GM12878 (cell line): ENCODE results near the gene C2CD4D. TPM values are rescaled to one million over a fixed set of nuclear protein-coding genes. Genes with fewer than 3 reads are reported as not detected.

Experiments
- ATAC-seq: fragments of 200-7000 bp; cut with Tn5 transposase; 3 replicates; pipeline ENCODE4 v1.9.1; 2020; ENCODE audit warnings: mild to moderate bottlenecking, moderate library complexity
- BruUV-seq: library from RNA; stranded (reverse); fragments of 400-500 nt; replicated peaks from 2 replicates; lab custom pipeline; 2021; lab: Mats Ljungman, UMichigan
- CTCF ChIA-PET: fragments of 300-600 bp; sonication (Branson Sonifier 250); formaldehyde crosslinking; extraction: SDS; loops from one replicate; lab custom pipeline; 2021; ENCODE audit warnings: inconsistent platforms; lab: Yijun Ruan, JAX
- POLR2A ChIA-PET: fragments of 350-600 bp; formaldehyde crosslinking; extraction: SDS; loops from one replicate; lab custom pipeline; 2021; ENCODE audit warnings: inconsistent platforms; lab: Charles Lee
- RAD21 ChIA-PET: fragments of 300-600 bp; sonication (Branson Sonifier 250); formaldehyde crosslinking; loops from one replicate; lab custom pipeline; 2023; ENCODE audit warnings: antibody characterized with exemption; ENCODE audit not compliant: unreplicated experiment; lab: Charles Lee
- SMC1A ChIA-PET: fragments of 300-600 bp; sonication (Branson Sonifier 250); formaldehyde crosslinking; loops from one replicate; lab custom pipeline; 2023; ENCODE audit not compliant: unreplicated experiment, uncharacterized antibody; lab: Charles Lee
- DNase-seq: peaks from one replicate; pipeline ENCODE4 v3.0.0-alpha.2; 2011; ENCODE audit warnings: low read depth, low spot score
- FAIRE-seq: peaks from 3 replicates; lab custom pipeline; 2011; peaks lifted over from hg19 to GRCh38; lab: Jason Lieb, UNC
- H2AFZ ChIP-seq: 2 replicates; pipeline ENCODE4 v1.6.0; 2011; ENCODE audit warnings: low read depth, low read length, control low read depth; ENCODE audit not compliant: control insufficient read depth
- H3K27ac ChIP-seq: 2 replicates; pipeline ENCODE4 v1.5.1; 2011; ENCODE audit warnings: control low read depth; ENCODE audit not compliant: control insufficient read depth, insufficient read depth
- H3K27me3 ChIP-seq, 2 experiments: replicated peaks in 1 of 2; 2 replicates each; pipeline versions ENCODE4 v1.6.0 to v1.6.1; 2011; ENCODE audit warnings: low read length in 1 of 2; ENCODE audit not compliant: control insufficient read depth in 2 of 2, insufficient read depth in 2 of 2
- H3K36me3 ChIP-seq, 2 experiments: 2 replicates each; pipeline ENCODE4 v1.5.1; 2011; ENCODE audit warnings: low read length in 1 of 2; ENCODE audit not compliant: control insufficient read depth in 2 of 2, insufficient read depth in 2 of 2
- H3K4me1 ChIP-seq: 2 replicates; pipeline ENCODE4 v1.6.1; 2011; ENCODE audit warnings: mild to moderate bottlenecking, low read length, moderate library complexity, mixed read lengths; ENCODE audit not compliant: control insufficient read depth, insufficient read depth
- H3K4me2 ChIP-seq: 2 replicates; pipeline ENCODE4 v1.6.0; 2011; ENCODE audit warnings: control low read depth; ENCODE audit not compliant: control insufficient read depth, insufficient read depth
- H3K4me3 ChIP-seq: fragments of 200-600 bp; sonication (generic); 2 replicates; pipeline ENCODE4 v1.5.1; 2016
- H3K79me2 ChIP-seq: 2 replicates; pipeline ENCODE4 v1.6.0; 2011; ENCODE audit warnings: low read length; ENCODE audit not compliant: control insufficient read depth, insufficient read depth
- H3K9ac ChIP-seq: 2 replicates; pipeline ENCODE4 v1.8.0; 2011; ENCODE audit warnings: low read length, control low read depth, mixed read lengths; ENCODE audit not compliant: control insufficient read depth, insufficient read depth
- H3K9me3 ChIP-seq: replicated peaks from 3 replicates; pipeline ENCODE4 v1.5.1; 2011; ENCODE audit warnings: mild to moderate bottlenecking, low read length; ENCODE audit not compliant: control insufficient read depth, insufficient read depth
- H4K20me1 ChIP-seq: 2 replicates; pipeline ENCODE4 v1.6.0; 2011; ENCODE audit not compliant: control insufficient read depth, insufficient read depth
- BHLHE40 ChIP-seq, 2 experiments: fragments of 450-650 bp in 1 of 2; IDR thresholded peaks; 2 replicates each; pipeline ENCODE4 v1.6.1; 2011 to 2017; ENCODE audit warnings: low read depth in 2 of 2, borderline replicate concordance in 1 of 2, improper control_type of control experiment in 1 of 2, low read length in 1 of 2, mild to moderate bottlenecking in 1 of 2
- ETV6 ChIP-seq, 2 experiments: fragments of 450-650 bp in 1 of 2; IDR thresholded peaks in 1 of 2; conservative IDR thresholded peaks in 1 of 2; 2 replicates each; pipeline ENCODE4 v1.6.1; 2014; ENCODE audit warnings: antibody characterized with exemption in 1 of 2, borderline replicate concordance in 1 of 2, low read depth in 1 of 2, mild to moderate bottlenecking in 1 of 2, moderate library complexity in 1 of 2
- HDAC2 ChIP-seq: fragments of 200-600 bp; sonication (generic); IDR thresholded peaks from 2 replicates; pipeline ENCODE4 v1.6.1; 2017
- MEF2B ChIP-seq: fragments of 450-650 bp; IDR thresholded peaks from 2 replicates; pipeline ENCODE4 v1.6.1; 2018; ENCODE audit warnings: mild to moderate bottlenecking, moderate library complexity; ENCODE audit not compliant: partially characterized antibody, poor library complexity, severe bottlenecking
- MYC ChIP-seq: IDR thresholded peaks from 2 replicates; pipeline ENCODE4 v1.6.1; 2011; ENCODE audit warnings: mild to moderate bottlenecking, low read length, moderate library complexity, inconsistent platforms; ENCODE audit not compliant: insufficient read depth, insufficient replicate concordance, insufficient read length, severe bottlenecking
- PRDM15 ChIP-seq: fragments of 450-650 bp; formaldehyde crosslinking; IDR thresholded peaks from 2 replicates; pipeline ENCODE4 v1.4.0; 2020; ENCODE audit warnings: mild to moderate bottlenecking, moderate library complexity
- YY1 ChIP-seq: IDR thresholded peaks from 2 replicates; pipeline ENCODE4 v1.6.1; 2011; ENCODE audit warnings: low read depth, mild to moderate bottlenecking, low read length
- WGBS: methylation state at CpG from one replicate; pipeline ENCODE4 v1.1.6; 2016; ENCODE audit warnings: low lambda C conversion rate; ENCODE audit not compliant: insufficient replicate concordance, insufficient coverage; ENCODE audit errors: missing lambda C conversion rate; 5-methylcytosine and 5-hydroxymethylcytosine counted together
- in situ Hi-C: fragments of 300-500 bp; cut with MboI; formaldehyde crosslinking; loops from 9 replicates; pipeline ENCODE4 v1.14.3; 2018; ENCODE audit warnings: mixed read lengths
- intact Hi-C: fragments of 100-400 bp; cut with micrococcal nuclease; formaldehyde crosslinking; loops from one replicate; pipeline ENCODE4 v1.14.2; 2022; ENCODE audit not compliant: unreplicated experiment
- polyA plus RNA-seq, 11 experiments: library from polyadenylated mRNA; depleted of rRNA in 4 of 11; unstranded in 6 of 11; stranded (reverse) in 5 of 11; fragments of >200 nt; fragmentation: Nextera tagmentation in 4 of 11; fragmentation: Illumina TruSeq in 1 of 11; extraction: Ambion mirVana in 4 of 11; extraction: Trizol in 1 of 11; gene quantifications; 1 replicate in 1 of 11; 2 replicates in 10 of 11; pipeline versions ENCODE4 v1.2.1 to v1.2.3, GENCODE V29; 2011 to 2016; ENCODE audit warnings: inconsistent platforms in 2 of 11, missing spikeins in 2 of 11, low read depth in 1 of 11
- total RNA-seq, 4 experiments: library from RNA; depleted of rRNA in 3 of 4; stranded (reverse); fragments of >200 nt in 3 of 4; fragmentation: Illumina TruSeq in 1 of 4; extraction: Trizol in 1 of 4; gene quantifications; 2 replicates each; pipeline versions ENCODE4 v1.2.1 to v1.2.3, GENCODE V29; 2013 to 2021
- TF ChIP-seq, protein P1 (sequence below), 3 experiments: IDR thresholded peaks in 2 of 3; conservative IDR thresholded peaks in 1 of 3; 2 replicates each; pipeline ENCODE4 v1.5.1; 2011; ENCODE audit warnings: low read depth in 3 of 3, low read length in 3 of 3, mild to moderate bottlenecking in 3 of 3, control low read depth in 2 of 3, moderate library complexity in 2 of 3, inconsistent platforms in 1 of 3, mixed read lengths in 1 of 3; ENCODE audit not compliant: control insufficient read depth in 2 of 3, insufficient read depth in 1 of 3; ENCODE audit errors: extremely low read depth in 1 of 3
- TF ChIP-seq, protein P2 (sequence below): fragments of 450-650 bp; IDR thresholded peaks from 2 replicates; pipeline ENCODE4 v1.6.1; 2016; ENCODE audit warnings: mild to moderate bottlenecking

C2CD4D gene
- total and polyA plus RNA-seq, 10 of the 15 experiments (the other 5 are each of a cell fraction or from before 2014, with no cell fraction given), result 0.03 to 0.67 (median 0.13) TPM; not detected in 4

DNA sequence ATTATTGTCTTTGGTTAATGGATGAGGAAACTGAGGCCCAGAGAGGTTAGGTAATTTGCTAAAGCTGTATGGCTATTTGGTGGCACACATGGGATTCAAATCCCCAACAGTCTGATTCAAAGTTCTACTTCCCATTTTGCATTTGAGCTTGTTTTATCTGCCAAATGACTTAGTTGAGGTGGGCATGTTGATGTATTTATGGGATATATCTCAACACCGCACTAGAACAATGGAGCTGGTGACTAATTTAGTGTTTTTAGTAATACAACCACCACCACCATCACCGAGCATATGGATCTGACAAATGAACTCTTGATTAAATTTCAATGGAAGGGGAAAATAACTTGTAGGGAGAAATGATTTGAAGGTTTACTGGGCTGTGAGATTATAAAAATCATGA is 42.8 kb upstream of the C2CD4D start:
- SMC1A ChIA-PET, result interaction anchor here (1.1 to 2.1 kb wide), 3 partner anchors 43 to 438 kb away, joined by 3 to 8 read pairs (median 4); partner anchors contain the start of gene C2CD4D
- BruUV-seq, result no TSS peak
- ATAC-seq, result no peak

GRCh38 chr1:151881479-151881878 is 41.9 kb upstream of the C2CD4D start:
- in situ Hi-C loops (no loop called here), intact Hi-C loops (no loop called here)
- no TSS peak for BruUV-seq
- WGBS, result 50% methylated on average over 2 of the region's 2 CpGs
- H2AFZ ChIP-seq, result no peak overlapping the region
- ChIA-PET POLR2A (no interaction called here), SMC1A (interaction anchor here (0.7 to 2.1 kb wide), 7 partner anchors 15 to 437 kb away, joined by 3 to 8 read pairs (median 3); partner anchors contain the start of genes C2CD4D and RIIAD1), RAD21 (interaction anchor here (0.7 to 2.0 kb wide), 8 partner anchors 35 to 437 kb away, joined by 3 to 9 read pairs (median 4); partner anchors contain the start of genes C2CD4D, MRPL9 and TUFT1), CTCF (interaction anchor here (0.7 to 2.7 kb wide), 13 partner anchors 9 to 288 kb away, joined by 3 to 10 read pairs (median 4); no protein-coding TSS in a partner anchor)
- no peaks in the 10 kb centered on the region for H3K4me1 ChIP-seq
- no peak overlapping the region for H3K4me3 ChIP-seq
- no peaks in the 10 kb centered on the region for H4K20me1 ChIP-seq
- no peaks in the 10 kb centered on the region for H3K9me3 ChIP-seq
- no peak for DNase-seq
- no peak overlapping the region for H3K9ac ChIP-seq
- no peak overlapping the region for H3K27ac ChIP-seq
- no peak for FAIRE-seq
- no peak for ATAC-seq
- no peak overlapping the region for H3K4me2 ChIP-seq
- no peaks in the 10 kb centered on the region for H3K36me3 ChIP-seq
- H3K27me3 ChIP-seq, result no peaks in the 10 kb centered on the region
- H3K79me2 ChIP-seq, result no peaks in the 10 kb centered on the region
- no peak for TF ChIP-seq PRDM15
- TF ChIP-seq HDAC2, result no peak
- TF ChIP-seq, protein P1, sequence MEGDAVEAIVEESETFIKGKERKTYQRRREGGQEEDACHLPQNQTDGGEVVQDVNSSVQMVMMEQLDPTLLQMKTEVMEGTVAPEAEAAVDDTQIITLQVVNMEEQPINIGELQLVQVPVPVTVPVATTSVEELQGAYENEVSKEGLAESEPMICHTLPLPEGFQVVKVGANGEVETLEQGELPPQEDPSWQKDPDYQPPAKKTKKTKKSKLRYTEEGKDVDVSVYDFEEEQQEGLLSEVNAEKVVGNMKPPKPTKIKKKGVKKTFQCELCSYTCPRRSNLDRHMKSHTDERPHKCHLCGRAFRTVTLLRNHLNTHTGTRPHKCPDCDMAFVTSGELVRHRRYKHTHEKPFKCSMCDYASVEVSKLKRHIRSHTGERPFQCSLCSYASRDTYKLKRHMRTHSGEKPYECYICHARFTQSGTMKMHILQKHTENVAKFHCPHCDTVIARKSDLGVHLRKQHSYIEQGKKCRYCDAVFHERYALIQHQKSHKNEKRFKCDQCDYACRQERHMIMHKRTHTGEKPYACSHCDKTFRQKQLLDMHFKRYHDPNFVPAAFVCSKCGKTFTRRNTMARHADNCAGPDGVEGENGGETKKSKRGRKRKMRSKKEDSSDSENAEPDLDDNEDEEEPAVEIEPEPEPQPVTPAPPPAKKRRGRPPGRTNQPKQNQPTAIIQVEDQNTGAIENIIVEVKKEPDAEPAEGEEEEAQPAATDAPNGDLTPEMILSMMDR (IDR thresholded peaks at IDR 0.05 in 2 of 3, conservative IDR thresholded peaks at IDR 0.05 in 1 of 3; ENCODE audit: control insufficient read depth in 2 of 3, extremely low read depth in 1 of 3, insufficient read depth in 1 of 3, low read depth in 3 of 3, low read length in 3 of 3), result peak in 1 of 3 experiments; percentile 34; a peak in 1 of 6 replicates
- no peak for TF ChIP-seq MYC

More for the DNA sequence above, 42.8 kb upstream of the C2CD4D start:
- WGBS, result 98% methylated on average over 2 of the region's 2 CpGs
- no peaks in the 10 kb centered on the region for H3K36me3 ChIP-seq
- no peaks in the 10 kb centered on the region for H3K4me1 ChIP-seq
- H4K20me1 ChIP-seq, result no peaks in the 10 kb centered on the region
- TF ChIP-seq ETV6 (conservative IDR thresholded peaks at IDR 0.05 in 1 of 2, IDR thresholded peaks at IDR 0.05 in 1 of 2; ENCODE audit: borderline replicate concordance in 1 of 2, low read depth in 1 of 2) (no peak), YY1 (no peak), BHLHE40 (IDR thresholded peaks at IDR 0.05; ENCODE audit: borderline replicate concordance in 1 of 2, low read depth in 2 of 2, low read length in 1 of 2) (no peak), MEF2B (no peak)
- TF ChIP-seq, protein P2, sequence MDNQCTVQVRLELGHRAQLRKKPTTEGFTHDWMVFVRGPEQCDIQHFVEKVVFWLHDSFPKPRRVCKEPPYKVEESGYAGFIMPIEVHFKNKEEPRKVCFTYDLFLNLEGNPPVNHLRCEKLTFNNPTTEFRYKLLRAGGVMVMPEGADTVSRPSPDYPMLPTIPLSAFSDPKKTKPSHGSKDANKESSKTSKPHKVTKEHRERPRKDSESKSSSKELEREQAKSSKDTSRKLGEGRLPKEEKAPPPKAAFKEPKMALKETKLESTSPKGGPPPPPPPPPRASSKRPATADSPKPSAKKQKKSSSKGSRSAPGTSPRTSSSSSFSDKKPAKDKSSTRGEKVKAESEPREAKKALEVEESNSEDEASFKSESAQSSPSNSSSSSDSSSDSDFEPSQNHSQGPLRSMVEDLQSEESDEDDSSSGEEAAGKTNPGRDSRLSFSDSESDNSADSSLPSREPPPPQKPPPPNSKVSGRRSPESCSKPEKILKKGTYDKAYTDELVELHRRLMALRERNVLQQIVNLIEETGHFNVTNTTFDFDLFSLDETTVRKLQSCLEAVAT, result no peak
- ChIA-PET CTCF (interaction anchor here (0.8 to 2.7 kb wide), 10 partner anchors 8 to 134 kb away, joined by 3 to 10 read pairs (median 4); no protein-coding TSS in a partner anchor), RAD21 (interaction anchor here (0.6 to 2.0 kb wide), 5 partner anchors 42 to 217 kb away, joined by 3 to 9 read pairs (median 4); partner anchors contain the start of gene C2CD4D), POLR2A (no interaction called here)
- no peaks in the 10 kb centered on the region for H3K79me2 ChIP-seq
- no peak overlapping the region for H3K27ac ChIP-seq
- DNase-seq, result no peak
- no peak overlapping the region for H3K4me3 ChIP-seq
- H3K4me2 ChIP-seq, result no peak overlapping the region
- no peak overlapping the region for H2AFZ ChIP-seq
- FAIRE-seq, result no peak
- in situ Hi-C loops (no loop called here), intact Hi-C loops (no loop called here)
- H3K9me3 ChIP-seq, result no peaks in the 10 kb centered on the region
- no peaks in the 10 kb centered on the region for H3K27me3 ChIP-seq
- H3K9ac ChIP-seq, result no peak overlapping the region
